Measurements from ENCODE around the gene CCL20.
A peak's percentile ranks its signal among the peaks of the same experiment; 100 is the strongest.

Gene CCL20

GRCh38 chr2:227802882-227803281 lies 10.8 kb upstream of the CCL20 start:
- no peak for DNase-seq (ENCODE audit: low read depth in 2 of 2)

- no peak for DNase-seq (ENCODE audit: low read depth in 2 of 2)
Observed at GRCh38 chr2:227804975-227805374, 8.7 kb upstream of the CCL20 start.

- DNase-seq (ENCODE audit: low read depth in 2 of 2), result no peak
Observed at GRCh38 chr2:227805578-227805977, 8.1 kb upstream of the CCL20 start.

- no peak for DNase-seq (ENCODE audit: low read depth in 2 of 2)
Observed at GRCh38 chr2:227808936-227809335, 4.7 kb upstream of the CCL20 start.

- no peak for DNase-seq (ENCODE audit: low read depth in 2 of 2)
Observed at GRCh38 chr2:227812001-227812400, 1.6 kb upstream of the CCL20 start.

- DNase-seq (ENCODE audit: low read depth in 2 of 2), result no peak
Observed at GRCh38 chr2:227813229-227813561, 447 bp upstream of the CCL20 start.

- DNase-seq (ENCODE audit: low read depth in 2 of 2), result no peak
Observed at GRCh38 chr2:227815066-227815465, 1.4 kb downstream of the CCL20 start.

GRCh38 chr2:227816507-227817294 lies 3.1 kb downstream of the CCL20 start:
- no peak for DNase-seq (ENCODE audit: low read depth in 2 of 2)

GRCh38 chr2:227817336-227817735 lies 3.7 kb downstream of the CCL20 start:
- DNase-seq (ENCODE audit: low read depth in 2 of 2), result no peak

GRCh38 chr2:227817850-227818674 lies 4.4 kb downstream of the CCL20 start:
- DNase-seq (ENCODE audit: low read depth in 2 of 2), result peak in 1 of 2 donors; percentile 27

GRCh38 chr2:227818675-227819397 lies 5.2 kb downstream of the CCL20 start:
- DNase-seq (ENCODE audit: low read depth in 2 of 2), result no peak

- no peak for DNase-seq (ENCODE audit: low read depth in 2 of 2)
Observed at GRCh38 chr2:227819398-227819697, 5.7 kb downstream of the CCL20 start.

- DNase-seq (ENCODE audit: low read depth in 2 of 2), result no peak
Observed at GRCh38 chr2:227821043-227821942, 7.7 kb downstream of the CCL20 start.

- DNase-seq (ENCODE audit: low read depth in 2 of 2), result no peak
Observed at GRCh38 chr2:227822416-227823003, 8.9 kb downstream of the CCL20 start.

GRCh38 chr2:227823922-227824321 lies 10.3 kb downstream of the CCL20 start:
- no peak for DNase-seq (ENCODE audit: low read depth in 2 of 2)

- DNase-seq (ENCODE audit: low read depth in 2 of 2), result no peak
Observed at GRCh38 chr2:227824711-227825110, 11.1 kb downstream of the CCL20 start.

- DNase-seq (ENCODE audit: low read depth in 2 of 2), result no peak
Observed at GRCh38 chr2:227826019-227826521, 12.4 kb downstream of the CCL20 start.

GRCh38 chr2:227826563-227826962 lies 12.9 kb downstream of the CCL20 start:
- no peak for DNase-seq (ENCODE audit: low read depth in 2 of 2)

- no peak for DNase-seq (ENCODE audit: low read depth in 2 of 2)
Observed at GRCh38 chr2:227827143-227827542, 13.5 kb downstream of the CCL20 start.

GRCh38 chr2:227828477-227828912 lies 14.9 kb downstream of the CCL20 start:
- DNase-seq (ENCODE audit: low read depth in 2 of 2), result no peak

- DNase-seq (ENCODE audit: low read depth in 2 of 2), result no peak
Observed at GRCh38 chr2:227829337-227829736, 15.7 kb downstream of the CCL20 start.
